Nucleus accumbens (tissue), 56 donors: ENCODE results near the gene VAV2.

Experiments used
- DNase-seq, 56 donors: peaks; one replicate each; lab custom pipeline; 2025; lab: John Stamatoyannopoulos, UW

The VAV2 gene

DNA sequence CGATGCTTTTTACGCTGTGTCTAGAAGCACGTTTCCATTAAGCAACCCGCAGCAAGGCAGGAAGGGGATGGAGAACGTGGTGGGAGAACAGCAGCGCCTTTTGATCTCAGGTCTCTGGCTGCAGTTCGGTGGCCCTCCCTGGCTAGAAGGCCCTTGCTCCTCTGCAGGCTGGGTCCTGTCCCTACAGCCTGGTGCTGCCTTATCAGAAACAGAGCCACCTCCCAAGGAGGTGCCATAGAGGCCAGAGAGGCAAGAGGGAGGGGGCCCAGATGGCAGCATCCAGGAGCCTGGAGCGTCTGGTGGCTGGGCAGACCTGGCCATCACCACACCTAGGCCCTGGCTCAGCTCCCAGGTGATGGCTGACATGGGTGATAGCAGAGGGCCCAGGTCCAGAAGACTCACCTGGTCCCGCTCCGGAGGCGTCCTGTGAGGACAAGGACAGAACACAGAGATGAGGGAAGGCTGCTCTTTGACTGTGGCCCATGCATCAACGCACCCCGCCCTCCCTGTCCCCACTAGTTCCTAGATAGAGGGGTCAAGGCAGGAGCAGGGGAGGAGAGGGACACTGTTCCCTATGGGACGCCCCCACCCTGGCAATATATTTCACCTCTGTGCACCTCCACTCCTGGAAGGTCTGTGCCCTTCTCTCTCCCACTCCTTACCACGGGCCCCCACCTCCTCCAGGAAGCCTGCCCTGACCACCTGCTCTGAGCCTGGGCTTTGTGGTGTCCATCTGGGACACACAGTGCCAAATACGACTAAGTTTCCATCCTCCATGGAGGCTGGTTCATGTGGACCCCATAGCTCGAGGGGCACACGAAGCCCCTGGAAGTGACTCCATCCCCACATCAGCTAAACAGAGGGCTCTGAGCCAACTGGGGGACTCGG is 212.4 kb downstream of the VAV2 start:
- DNase-seq, result no peak

- no peak for DNase-seq
Observed at GRCh38 chr9:133779081-133779480, 213.0 kb downstream of the VAV2 start.

- no peak for DNase-seq
Observed at GRCh38 chr9:133778336-133779013, 213.6 kb downstream of the VAV2 start.

DNA sequence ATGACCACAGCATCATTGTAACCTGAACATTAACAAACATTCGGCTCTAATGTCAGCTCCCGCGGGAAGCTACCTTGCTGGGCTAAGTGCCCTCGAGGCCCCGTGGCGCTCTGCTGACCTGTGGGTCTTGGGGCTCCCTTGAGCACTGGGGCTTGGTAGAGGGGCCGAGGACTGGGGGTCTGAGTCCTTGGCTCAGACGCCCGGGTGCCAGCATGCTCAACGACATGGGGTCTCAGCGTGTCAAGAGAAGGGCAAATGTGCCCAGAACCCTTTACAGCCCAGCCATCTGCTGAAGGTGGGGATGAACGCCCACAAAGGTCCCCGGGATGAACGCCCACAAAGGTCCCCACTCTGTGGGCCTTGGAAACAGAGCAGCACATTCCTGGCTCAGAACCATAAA is 214.3 kb downstream of the VAV2 start:
- DNase-seq, result no peak

DNA sequence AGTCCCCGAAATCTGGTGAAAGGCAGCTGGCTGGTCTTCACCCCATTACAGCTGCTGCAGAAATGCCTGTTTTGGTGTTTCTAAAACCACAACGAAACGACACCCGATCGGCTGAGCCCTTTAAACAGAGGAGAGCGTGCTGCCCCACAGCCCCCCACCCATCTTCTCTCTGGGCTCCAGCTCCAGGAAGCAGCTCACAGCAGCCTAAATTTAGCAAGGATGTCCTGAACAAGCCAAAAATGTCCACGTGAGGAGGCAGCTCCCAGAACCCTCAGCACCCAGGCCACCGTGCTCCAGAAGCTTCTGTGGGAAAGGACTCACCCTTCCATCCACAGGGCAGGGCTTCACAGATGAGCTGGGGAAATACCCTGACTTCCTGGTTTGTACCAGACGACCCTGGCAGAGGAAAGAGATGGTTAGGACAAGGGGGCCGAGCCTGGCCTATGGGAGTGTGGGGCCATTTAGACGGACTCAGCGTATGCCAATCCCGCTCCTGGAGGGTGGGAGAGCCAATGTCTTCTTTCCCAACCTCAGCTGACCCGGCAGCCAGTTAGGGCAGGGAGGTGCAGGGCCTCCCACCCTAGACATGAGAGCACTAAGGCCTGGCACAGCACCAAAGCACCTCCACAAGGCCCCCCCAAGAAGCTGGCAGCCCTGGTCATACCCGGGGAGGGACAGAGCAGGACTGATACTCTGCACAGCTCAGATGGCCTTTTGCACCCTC is 214.9 kb downstream of the VAV2 start:
- no peak for DNase-seq

- DNase-seq, result no peak
Observed at GRCh38 chr9:133775951-133776905, 215.9 kb downstream of the VAV2 start.

- no peak for DNase-seq
Observed at GRCh38 chr9:133775291-133775690, 216.8 kb downstream of the VAV2 start.

GRCh38 chr9:133774799-133775198 is 217.3 kb downstream of the VAV2 start:
- DNase-seq, result no peak

DNA sequence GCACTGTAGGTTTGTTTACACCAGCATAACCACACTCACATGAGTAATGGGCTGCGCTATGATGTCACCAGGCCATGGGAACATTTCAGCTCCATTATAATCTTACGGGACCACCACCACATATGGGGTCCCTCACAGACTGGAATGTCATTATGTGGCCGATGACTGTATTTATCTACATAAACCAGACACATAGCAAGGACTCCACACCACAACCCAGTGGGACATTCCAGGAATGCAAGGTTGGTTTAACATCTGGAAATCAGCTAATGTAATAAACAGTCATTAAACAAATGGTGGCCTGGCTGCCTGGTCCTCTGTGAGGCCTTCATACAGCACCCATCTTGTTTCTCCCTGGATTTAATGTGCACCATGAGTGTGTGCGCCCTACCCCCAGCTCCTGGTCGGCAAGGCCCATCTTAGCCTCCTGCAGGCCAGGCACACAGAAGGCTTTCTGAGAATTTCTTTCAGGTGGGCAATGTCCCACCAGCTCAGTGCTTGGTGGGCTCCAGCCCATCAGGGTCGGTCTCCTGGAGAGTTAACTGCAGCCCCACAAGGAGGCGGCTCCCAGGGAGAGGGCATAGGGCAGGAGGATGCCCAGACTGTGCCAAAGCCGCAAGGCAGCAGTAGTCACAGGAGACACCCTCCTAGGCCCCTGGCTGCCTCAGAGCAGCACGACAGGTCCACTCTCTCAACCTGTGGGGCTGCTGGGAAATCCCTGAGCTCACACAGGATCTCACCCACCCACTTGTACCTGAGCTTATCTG is 218.1 kb downstream of the VAV2 start:
- no peak for DNase-seq

- DNase-seq, result no peak
Observed at GRCh38 chr9:133772581-133772980, 219.5 kb downstream of the VAV2 start.

GRCh38 chr9:133771486-133772482 is 220.3 kb downstream of the VAV2 start:
- no peak for DNase-seq

GRCh38 chr9:133770076-133770777 is 221.9 kb downstream of the VAV2 start:
- no peak for DNase-seq

- DNase-seq, result no peak
Observed at GRCh38 chr9:133769511-133770075, 222.5 kb downstream of the VAV2 start.

- DNase-seq, result no peak
Observed at GRCh38 chr9:133768859-133769510, 223.1 kb downstream of the VAV2 start.

GRCh38 chr9:133768371-133768858 is 223.7 kb downstream of the VAV2 start:
- no peak for DNase-seq

GRCh38 chr9:133767625-133768024 is 224.5 kb downstream of the VAV2 start:
- DNase-seq, result no peak
